SU-DHL-6 (cell line): ENCODE measurements around the gene NETO1.

Experiments used
- EZH2phosphoT487 ChIP-seq: fragments of 200-600 bp; sonication (generic), shearing (Covaris generic); conservative IDR thresholded peaks from 2 replicates; pipeline ENCODE4 v1.6.1; 2018; ENCODE audit warnings: mild to moderate bottlenecking, antibody characterized with exemption, low read length, moderate library complexity, mixed read lengths
- TF ChIP-seq, protein P1 (sequence below): fragments of 200-600 bp; sonication (generic); IDR thresholded peaks from one replicate; pipeline ENCODE4 v1.5.1; 2017; ENCODE audit warnings: antibody characterized with exemption, mild to moderate bottlenecking, low read length, moderate library complexity; ENCODE audit not compliant: insufficient read depth, poor library complexity, severe bottlenecking

DNA sequence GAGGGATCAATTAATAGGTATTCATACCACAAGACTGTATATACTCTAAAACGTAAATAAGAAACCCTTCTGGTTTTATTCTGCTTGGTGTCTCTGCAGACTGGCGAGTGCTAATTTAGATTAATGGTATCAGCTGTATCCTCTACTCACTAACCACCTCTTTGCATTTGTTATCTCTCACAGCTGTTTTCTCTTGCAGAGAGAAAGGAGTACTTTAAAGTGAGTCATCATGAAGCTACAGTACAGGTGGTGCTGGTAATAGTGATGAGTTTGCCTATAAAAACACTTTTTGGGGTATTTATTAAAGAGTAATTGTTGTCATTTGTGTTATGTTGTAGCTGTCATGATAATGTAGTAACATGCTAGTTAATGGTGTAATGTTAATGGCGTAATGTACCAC, 147.7 kb downstream of the NETO1 start:
- TF ChIP-seq, protein P1, sequence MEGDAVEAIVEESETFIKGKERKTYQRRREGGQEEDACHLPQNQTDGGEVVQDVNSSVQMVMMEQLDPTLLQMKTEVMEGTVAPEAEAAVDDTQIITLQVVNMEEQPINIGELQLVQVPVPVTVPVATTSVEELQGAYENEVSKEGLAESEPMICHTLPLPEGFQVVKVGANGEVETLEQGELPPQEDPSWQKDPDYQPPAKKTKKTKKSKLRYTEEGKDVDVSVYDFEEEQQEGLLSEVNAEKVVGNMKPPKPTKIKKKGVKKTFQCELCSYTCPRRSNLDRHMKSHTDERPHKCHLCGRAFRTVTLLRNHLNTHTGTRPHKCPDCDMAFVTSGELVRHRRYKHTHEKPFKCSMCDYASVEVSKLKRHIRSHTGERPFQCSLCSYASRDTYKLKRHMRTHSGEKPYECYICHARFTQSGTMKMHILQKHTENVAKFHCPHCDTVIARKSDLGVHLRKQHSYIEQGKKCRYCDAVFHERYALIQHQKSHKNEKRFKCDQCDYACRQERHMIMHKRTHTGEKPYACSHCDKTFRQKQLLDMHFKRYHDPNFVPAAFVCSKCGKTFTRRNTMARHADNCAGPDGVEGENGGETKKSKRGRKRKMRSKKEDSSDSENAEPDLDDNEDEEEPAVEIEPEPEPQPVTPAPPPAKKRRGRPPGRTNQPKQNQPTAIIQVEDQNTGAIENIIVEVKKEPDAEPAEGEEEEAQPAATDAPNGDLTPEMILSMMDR: no peak
- no peak for TF ChIP-seq EZH2phosphoT487
